ENCODE results near the gene C20orf202.

GRCh38 chr20:1165521-1165920 is 37.7 kb upstream of the C20orf202 start:
- TF ChIP-seq CTCF (IDR thresholded peaks at IDR 0.05) (no peak), POLR2A (IDR thresholded peaks at IDR 0.05) (no peak)
